Stomach smooth muscle (tissue), 2 donors: ENCODE measurements around the gene SATB1.

ENCODE experiments used
- H3K27ac ChIP-seq: one replicate; pipeline ENCODE4 v1.7.0; 2013; ENCODE audit warnings: mild to moderate bottlenecking, low read length, inconsistent platforms
- H3K27me3 ChIP-seq, 2 donors: one replicate each; pipeline ENCODE4 v1.7.0; 2013; ENCODE audit warnings: low read length in 2 of 2; ENCODE audit not compliant: insufficient read depth in 2 of 2, control insufficient read depth in 1 of 2
- H3K36me3 ChIP-seq, 2 donors: one replicate each; pipeline ENCODE4 v1.7.0; 2013; ENCODE audit warnings: low read length in 2 of 2; ENCODE audit not compliant: control insufficient read depth in 2 of 2, insufficient read depth in 2 of 2
- H3K4me1 ChIP-seq: one replicate; pipeline ENCODE4 v1.7.0; 2013; ENCODE audit warnings: low read length; ENCODE audit not compliant: control insufficient read depth, insufficient read depth
- H3K4me3 ChIP-seq, 2 donors: one replicate each; pipeline ENCODE4 v1.7.0; 2013; ENCODE audit warnings: low read length in 2 of 2
- H3K9ac ChIP-seq, 2 donors: one replicate each; pipeline ENCODE4 v1.7.0; 2013; ENCODE audit warnings: low read length in 2 of 2, mild to moderate bottlenecking in 1 of 2
- H3K9me3 ChIP-seq, 2 donors: one replicate each; pipeline ENCODE4 v1.7.0; 2013; ENCODE audit warnings: low read length in 2 of 2; ENCODE audit not compliant: control insufficient read depth in 2 of 2
- donor health status: healthy.
- donor health status: Pancreatic carcinoma.

The SATB1 gene

DNA sequence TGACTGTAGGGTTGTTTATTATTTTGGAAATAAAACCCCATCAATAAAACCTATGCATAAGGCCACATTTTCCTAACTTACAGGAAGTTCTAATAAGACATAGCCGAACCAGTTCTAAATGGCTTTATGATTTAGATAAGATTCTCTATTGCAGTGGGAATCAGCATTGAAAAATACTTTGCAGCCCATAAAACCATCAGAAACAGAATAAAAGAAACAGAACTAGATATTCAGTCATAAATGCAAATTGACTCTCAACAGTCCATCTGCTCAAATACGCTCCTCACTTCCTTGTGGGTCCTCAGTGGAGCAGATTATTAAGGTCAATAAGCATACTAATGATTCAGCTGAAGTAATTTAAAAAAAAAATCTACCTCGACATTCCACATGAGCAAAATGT is 8.8 kb downstream of the SATB1 start:
- Histone ChIP-seq H3K4me1 (peaks cover 2% of the 10 kb centered on the region), H3K9me3 (no peaks in the 10 kb centered on the region), H3K27me3 (no peaks in the 10 kb centered on the region), H3K27ac (no peak overlapping the region), H3K9ac (no peak overlapping the region), H3K4me3 (no peak overlapping the region), H3K36me3 (peaks cover 10 to 24% of the 10 kb centered on the region in 2 donors)

DNA sequence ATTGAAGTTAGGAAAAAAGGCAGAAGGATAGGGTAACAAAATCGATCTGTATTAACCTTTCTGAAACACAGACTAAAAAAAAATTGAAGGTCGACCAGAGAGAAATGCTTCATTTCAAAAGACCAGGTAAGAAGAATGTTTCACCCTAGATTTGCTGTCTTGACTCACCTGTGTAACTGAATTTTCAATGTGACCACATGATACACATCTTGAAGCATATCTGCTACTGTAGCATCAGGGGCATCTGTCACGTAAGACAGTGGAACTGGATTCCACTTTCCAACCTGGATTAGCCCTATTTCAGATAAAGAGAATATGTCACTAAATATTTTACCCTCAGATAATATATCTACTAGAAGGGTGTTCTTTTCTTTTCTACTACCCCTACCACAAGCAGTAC is 9.3 kb downstream of the SATB1 start:
- Histone ChIP-seq H3K9ac (no peak overlapping the region), H3K4me3 (no peak overlapping the region), H3K27me3 (no peaks in the 10 kb centered on the region), H3K27ac (no peak overlapping the region), H3K9me3 (no peaks in the 10 kb centered on the region), H3K4me1 (peaks cover 2% of the 10 kb centered on the region), H3K36me3 (peaks cover 10 to 24% of the 10 kb centered on the region in 2 donors)

DNA sequence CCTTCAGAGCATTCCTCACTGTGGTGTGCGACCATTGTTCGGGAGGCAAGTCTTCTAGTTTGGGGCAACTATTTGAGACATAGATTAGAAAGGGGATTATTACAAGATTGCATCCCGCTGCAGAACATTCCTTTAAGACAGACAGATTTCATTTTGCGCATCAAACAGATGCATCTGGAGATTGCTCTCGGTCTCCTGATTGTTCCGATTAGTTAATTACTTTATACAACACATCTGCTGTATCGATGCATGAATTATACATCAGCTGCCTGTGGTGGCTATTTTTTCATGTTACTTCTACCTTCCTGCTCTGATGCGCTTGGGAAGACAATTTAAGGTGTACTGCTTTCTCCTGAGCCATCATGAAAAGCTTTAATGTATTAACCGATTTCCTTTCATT is 10.0 kb downstream of the SATB1 start:
- no peak overlapping the region for H3K27ac ChIP-seq
- H3K27me3 ChIP-seq, result no peaks in the 10 kb centered on the region
- no peak overlapping the region for H3K4me3 ChIP-seq
- no peaks in the 10 kb centered on the region for H3K9me3 ChIP-seq
- peaks cover 10 to 20% of the 10 kb centered on the region in 2 donors for H3K36me3 ChIP-seq
- H3K4me1 ChIP-seq, result peaks cover 2% of the 10 kb centered on the region
- H3K9ac ChIP-seq, result no peak overlapping the region

DNA sequence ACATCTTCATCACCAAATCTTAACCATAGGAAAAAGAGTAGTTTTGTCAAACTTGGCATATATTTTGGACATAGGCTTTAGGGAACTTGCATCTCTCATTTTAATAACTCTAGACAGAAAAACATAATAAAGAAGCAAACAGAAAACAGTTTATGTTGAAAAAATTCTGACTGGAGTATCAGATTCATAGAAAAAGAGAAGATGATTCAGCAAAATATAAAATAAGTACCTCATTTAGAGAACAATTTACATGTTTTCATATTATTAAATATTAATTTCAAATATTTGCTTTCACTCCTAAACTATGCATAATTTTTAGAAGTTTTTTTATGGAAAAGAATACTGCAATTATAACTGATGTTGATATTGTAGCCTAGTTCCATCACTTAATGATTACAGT is 12.5 kb downstream of the SATB1 start:
- Histone ChIP-seq H3K9ac (no peak overlapping the region), H3K27me3 (no peaks in the 10 kb centered on the region), H3K36me3 (peaks cover 10 to 20% of the 10 kb centered on the region in 2 donors), H3K4me3 (no peak overlapping the region), H3K4me1 (no peaks in the 10 kb centered on the region), H3K9me3 (no peaks in the 10 kb centered on the region), H3K27ac (no peak overlapping the region)

DNA sequence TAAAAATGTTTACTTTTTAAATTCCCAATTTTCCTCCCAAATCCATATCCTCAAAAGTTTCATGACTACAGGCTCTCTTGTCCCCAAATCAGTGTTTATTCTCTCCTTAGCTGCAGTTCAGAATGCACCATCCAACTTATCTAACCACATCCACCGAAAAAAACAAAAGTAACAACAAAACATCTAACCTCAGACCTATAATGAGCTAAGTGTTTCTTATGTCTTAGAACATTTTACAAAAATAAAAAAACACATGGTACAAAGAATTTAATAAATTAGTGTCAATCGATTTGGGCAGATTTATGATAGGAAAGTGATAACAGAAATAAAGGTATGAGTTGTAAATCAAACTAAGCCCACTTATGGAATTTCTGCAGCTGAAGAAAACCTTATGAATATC is 13.6 kb downstream of the SATB1 start:
- Histone ChIP-seq H3K9ac (no peak overlapping the region), H3K4me3 (no peak overlapping the region)

DNA sequence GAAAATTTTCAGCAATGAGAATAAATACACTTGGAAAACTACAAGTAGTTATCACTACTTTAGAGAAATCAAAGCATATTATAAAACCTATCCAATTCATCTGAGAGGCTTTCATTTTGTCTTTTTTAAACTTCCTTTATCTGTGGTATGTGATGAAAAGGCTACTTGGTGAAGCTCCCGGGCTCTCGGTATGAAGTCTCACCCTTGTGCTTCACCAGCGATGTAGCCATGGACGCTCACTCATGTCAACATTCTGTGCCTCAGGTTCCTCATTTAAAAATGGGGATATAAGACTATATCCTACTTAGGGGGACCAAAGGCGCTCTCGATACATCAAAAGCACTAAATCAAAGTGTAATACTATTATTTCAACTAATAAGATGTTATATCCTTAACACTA is 14.9 kb downstream of the SATB1 start:
- Histone ChIP-seq H3K27me3 (no peaks in the 10 kb centered on the region), H3K27ac (no peak overlapping the region), H3K36me3 (peaks cover 9 to 14% of the 10 kb centered on the region in 2 donors), H3K9ac (no peak overlapping the region), H3K4me3 (no peak overlapping the region), H3K4me1 (no peaks in the 10 kb centered on the region), H3K9me3 (no peaks in the 10 kb centered on the region)

More for the DNA sequence above, 13.6 kb downstream of the SATB1 start:
- H3K36me3 ChIP-seq, result peaks cover 8 to 20% of the 10 kb centered on the region in 2 donors
- no peak overlapping the region for H3K27ac ChIP-seq
- no peaks in the 10 kb centered on the region for H3K27me3 ChIP-seq
- no peaks in the 10 kb centered on the region for H3K9me3 ChIP-seq
- H3K4me1 ChIP-seq, result no peaks in the 10 kb centered on the region

DNA sequence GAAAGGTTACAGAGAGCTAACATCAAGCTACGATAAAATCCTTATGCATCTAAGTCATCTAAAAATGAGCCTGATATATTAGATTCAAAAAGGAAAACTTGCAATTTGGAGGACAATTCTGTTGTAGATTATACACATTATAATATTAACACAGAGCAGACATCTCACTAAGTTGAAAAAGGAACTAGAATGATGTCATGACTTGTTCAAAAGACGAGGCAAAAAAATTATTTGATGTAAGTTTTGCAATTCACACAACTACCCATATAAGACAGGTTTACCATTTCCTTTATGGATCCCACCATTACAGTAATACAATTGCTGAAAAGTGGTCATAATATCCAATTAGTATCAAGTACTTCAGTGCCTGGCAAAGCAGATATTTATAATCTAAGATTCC is 15.9 kb downstream of the SATB1 start:
- H3K9me3 ChIP-seq, result no peaks in the 10 kb centered on the region
- H3K9ac ChIP-seq, result no peak overlapping the region
- no peaks in the 10 kb centered on the region for H3K27me3 ChIP-seq
- no peak overlapping the region for H3K4me3 ChIP-seq
- no peak overlapping the region for H3K27ac ChIP-seq
- H3K4me1 ChIP-seq, result no peaks in the 10 kb centered on the region
- peaks cover 5 to 7% of the 10 kb centered on the region in 2 donors for H3K36me3 ChIP-seq

DNA sequence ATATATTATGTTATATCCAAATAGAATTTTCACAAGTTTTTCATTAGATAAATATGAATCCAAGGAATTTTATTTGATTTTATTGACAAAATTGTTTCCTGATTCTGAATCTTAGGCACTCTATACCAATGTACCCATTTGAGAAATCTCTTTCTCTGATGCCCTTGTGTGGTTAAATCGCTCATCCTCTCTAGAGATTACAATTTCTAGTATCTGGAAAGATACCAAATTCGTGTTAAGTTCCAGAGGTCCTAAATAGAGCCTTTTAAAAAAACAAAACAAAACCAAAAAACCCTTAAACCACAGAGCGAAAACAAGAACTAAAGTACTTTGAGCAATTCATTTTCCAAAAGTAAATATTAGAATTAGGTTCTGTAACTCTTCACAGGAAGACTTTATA is 20.0 kb downstream of the SATB1 start:
- H3K36me3 ChIP-seq, result peaks cover 0 to 2% of the 10 kb centered on the region in 2 donors
- no peaks in the 10 kb centered on the region for H3K27me3 ChIP-seq

DNA sequence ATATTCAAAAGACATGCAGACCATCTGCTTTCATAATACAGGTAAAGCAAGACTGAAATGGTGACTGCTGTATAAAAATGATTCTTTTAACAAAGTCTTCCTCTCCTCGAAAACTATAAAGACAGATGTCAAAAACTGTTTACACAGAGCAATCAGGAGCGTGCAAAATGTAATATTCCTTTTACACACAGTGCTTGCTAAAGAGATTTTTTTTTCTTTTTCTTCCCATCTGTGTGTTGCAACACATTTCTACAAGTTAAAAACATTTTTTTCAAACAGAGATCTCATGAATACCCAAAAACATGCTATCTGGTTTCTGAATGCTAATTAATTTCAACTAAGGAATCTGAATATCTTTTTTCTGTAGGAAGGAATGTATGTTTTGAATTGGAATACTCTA is 22.1 kb downstream of the SATB1 start:
- H3K9me3 ChIP-seq, result no peaks in the 10 kb centered on the region
- no peak overlapping the region for H3K27ac ChIP-seq
- peaks cover 0 to 2% of the 10 kb centered on the region in 2 donors for H3K36me3 ChIP-seq
- H3K4me1 ChIP-seq, result peaks cover 14% of the 10 kb centered on the region
- H3K27me3 ChIP-seq, result no peaks in the 10 kb centered on the region
- no peak overlapping the region for H3K4me3 ChIP-seq
- H3K9ac ChIP-seq, result no peak overlapping the region

More for the DNA sequence above, 20.0 kb downstream of the SATB1 start:
- H3K4me1 ChIP-seq, result peaks cover 13% of the 10 kb centered on the region
- H3K9me3 ChIP-seq, result no peaks in the 10 kb centered on the region
- no peak overlapping the region for H3K9ac ChIP-seq
- H3K4me3 ChIP-seq, result no peak overlapping the region
- no peak overlapping the region for H3K27ac ChIP-seq

DNA sequence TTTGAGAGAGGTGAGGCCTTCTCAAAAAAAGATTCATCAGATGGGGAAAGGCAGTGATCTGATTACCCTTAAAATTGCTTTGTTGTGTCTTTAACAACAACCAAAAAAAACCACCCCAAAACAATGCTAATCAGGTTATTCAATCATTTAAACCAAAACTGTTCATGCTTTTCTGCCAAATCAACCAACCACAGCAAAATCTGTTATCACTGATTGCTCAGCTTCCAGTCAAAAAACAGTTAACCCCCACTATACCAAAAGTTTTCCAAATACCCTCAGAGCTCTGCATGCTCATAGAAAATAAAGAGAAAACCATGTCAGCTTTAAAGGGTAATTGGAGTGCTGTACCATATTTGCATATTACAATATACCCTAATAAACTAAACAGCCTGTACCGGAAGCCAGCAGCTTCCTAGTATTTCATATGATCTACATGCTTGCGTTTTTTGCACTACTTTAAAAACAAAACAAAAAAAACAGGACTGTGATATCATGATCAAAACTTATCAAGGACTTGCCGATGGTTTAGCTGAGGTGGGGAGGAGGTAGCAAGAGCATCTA is 22.8 kb downstream of the SATB1 start:
- peaks cover 14% of the 10 kb centered on the region for H3K4me1 ChIP-seq
- peak overlapping the region in 1 of 2 donors; percentile 16 for H3K9ac ChIP-seq
- H3K27ac ChIP-seq, result peak overlapping the region; percentile 31
- no peaks in the 10 kb centered on the region for H3K27me3 ChIP-seq
- H3K4me3 ChIP-seq, result no peak overlapping the region
- H3K36me3 ChIP-seq, result peaks cover 0 to 2% of the 10 kb centered on the region in 2 donors
- no peaks in the 10 kb centered on the region for H3K9me3 ChIP-seq

DNA sequence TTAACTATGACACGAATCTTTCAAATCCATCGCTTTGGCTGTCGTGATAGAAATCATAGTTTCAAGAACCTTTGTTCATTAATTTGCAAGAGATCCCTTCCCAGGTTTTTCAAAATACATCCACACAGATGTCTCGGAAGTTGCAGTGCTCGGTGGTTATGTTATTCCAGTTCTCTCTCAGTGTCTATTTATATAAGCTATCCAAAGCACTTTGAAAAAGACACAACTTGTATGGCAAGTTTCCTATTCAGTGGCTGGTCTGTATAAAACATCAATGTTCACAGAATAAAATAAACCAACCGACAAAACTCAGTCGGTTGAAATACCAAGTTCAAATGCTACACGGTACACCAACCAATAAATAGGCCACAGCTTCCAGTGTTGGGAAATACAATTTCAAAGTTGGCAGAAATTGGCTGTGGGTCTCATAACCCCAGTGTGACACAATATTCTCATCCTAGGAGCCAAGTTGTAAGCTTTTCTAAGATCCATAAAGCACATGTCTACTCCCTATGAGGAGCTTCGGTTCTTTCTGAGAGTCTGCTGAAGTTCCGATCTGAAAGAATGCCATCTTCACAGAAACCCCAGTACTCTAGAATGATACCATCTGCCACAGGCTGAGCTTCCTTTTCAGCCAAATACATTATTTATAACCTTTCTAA is 23.7 kb downstream of the SATB1 start:
- Histone ChIP-seq H3K27me3 (no peaks in the 10 kb centered on the region), H3K9ac (peak overlapping the region in 1 of 2 donors; percentile 48), H3K9me3 (no peaks in the 10 kb centered on the region), H3K27ac (peak overlapping the region; percentile 31), H3K36me3 (peaks cover 0 to 2% of the 10 kb centered on the region in 2 donors), H3K4me1 (peaks cover 14% of the 10 kb centered on the region), H3K4me3 (peak overlapping the region; percentile 16 to 35)
